ENCODE results near the gene CGB3. TPM values are rescaled to one million over a fixed set of nuclear protein-coding genes. Genes with fewer than 3 reads are reported as not detected.

The CGB3 gene
- total RNA-seq, 4 donors from 2014 or later = not detected

DNA sequence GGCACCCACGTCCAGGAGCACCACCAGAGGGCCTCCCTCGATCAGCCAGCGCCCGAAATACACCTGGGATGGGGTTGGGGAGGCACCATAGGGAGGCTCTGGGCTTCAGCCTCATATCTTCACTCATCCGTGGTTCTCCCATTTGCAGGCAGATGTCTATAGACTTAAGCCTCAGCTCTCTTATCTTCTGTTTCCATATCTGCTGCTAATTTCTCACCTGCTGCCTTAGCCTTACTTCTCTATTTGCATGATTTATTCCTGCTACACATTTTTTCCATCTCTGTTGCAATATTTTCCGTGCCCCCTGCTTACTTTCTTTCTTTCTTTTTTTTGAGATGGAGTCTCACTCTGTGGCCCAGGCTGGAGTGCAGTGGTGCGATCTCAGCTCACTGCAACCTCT lies 36.8 kb downstream of the CGB3 start:
- WGBS, 2 donors (ENCODE audit: low coverage in 1 of 2) = 77 to 96% methylated on average over 3 to 5 of the region's 7 CpGs
- ATAC-seq = no peak

DNA sequence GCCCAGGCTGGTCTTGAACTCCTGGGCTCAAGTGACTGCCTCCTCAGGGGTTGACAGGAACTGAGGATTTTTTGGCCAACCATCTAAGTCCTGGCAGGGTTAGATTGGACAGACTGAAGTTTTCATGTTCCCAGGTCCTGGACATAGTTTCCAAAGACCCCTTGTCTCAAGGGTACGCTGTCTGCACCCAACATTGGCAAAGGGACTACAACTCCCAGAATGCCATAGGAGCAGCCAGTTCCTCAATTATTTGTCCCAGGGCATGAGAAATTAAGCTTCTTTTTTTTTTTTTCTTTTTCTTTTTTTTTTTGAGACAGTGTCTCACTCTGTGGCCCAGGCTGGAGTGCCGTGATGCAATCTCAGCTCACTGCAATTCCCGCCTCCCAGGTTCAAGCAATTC lies 37.9 kb downstream of the CGB3 start:
- TF ChIP-seq POLR2A (IDR thresholded peaks at IDR 0.05) = no peak
- TF ChIP-seq EP300 (IDR thresholded peaks at IDR 0.05) = no peak
- no peak for TF ChIP-seq POLR2AphosphoS5 (IDR thresholded peaks at IDR 0.05)
- TF ChIP-seq, protein P1, sequence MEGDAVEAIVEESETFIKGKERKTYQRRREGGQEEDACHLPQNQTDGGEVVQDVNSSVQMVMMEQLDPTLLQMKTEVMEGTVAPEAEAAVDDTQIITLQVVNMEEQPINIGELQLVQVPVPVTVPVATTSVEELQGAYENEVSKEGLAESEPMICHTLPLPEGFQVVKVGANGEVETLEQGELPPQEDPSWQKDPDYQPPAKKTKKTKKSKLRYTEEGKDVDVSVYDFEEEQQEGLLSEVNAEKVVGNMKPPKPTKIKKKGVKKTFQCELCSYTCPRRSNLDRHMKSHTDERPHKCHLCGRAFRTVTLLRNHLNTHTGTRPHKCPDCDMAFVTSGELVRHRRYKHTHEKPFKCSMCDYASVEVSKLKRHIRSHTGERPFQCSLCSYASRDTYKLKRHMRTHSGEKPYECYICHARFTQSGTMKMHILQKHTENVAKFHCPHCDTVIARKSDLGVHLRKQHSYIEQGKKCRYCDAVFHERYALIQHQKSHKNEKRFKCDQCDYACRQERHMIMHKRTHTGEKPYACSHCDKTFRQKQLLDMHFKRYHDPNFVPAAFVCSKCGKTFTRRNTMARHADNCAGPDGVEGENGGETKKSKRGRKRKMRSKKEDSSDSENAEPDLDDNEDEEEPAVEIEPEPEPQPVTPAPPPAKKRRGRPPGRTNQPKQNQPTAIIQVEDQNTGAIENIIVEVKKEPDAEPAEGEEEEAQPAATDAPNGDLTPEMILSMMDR (IDR thresholded peaks at IDR 0.05) = no peak
- Histone ChIP-seq H3K4me1 (peaks cover 0 to 17% (median 11%) of the 10 kb centered on the region in 3 donors), H3K4me3 (no peak overlapping the region), H3K36me3 (peaks cover 0 to 97% of the 10 kb centered on the region in 2 donors), H3K27me3 (no peaks in the 10 kb centered on the region), H3K9me3 (no peaks in the 10 kb centered on the region), H3K27ac (peak overlapping the region in 1 of 4 donors; percentile 19)
- ATAC-seq = no peak
- WGBS, 2 donors (ENCODE audit: low coverage in 1 of 2) = 100% methylated on average over 1 of the region's 3 CpGs

More for the DNA sequence above, 36.8 kb downstream of the CGB3 start:
- H3K27me3 ChIP-seq = no peaks in the 10 kb centered on the region
- no peak overlapping the region for H3K27ac ChIP-seq
- peaks cover 0 to 86% of the 10 kb centered on the region in 2 donors for H3K36me3 ChIP-seq
- H3K9me3 ChIP-seq = no peaks in the 10 kb centered on the region
- H3K4me3 ChIP-seq = no peak overlapping the region
- H3K4me1 ChIP-seq = peaks cover 0 to 27% (median 21%) of the 10 kb centered on the region in 3 donors
- TF ChIP-seq POLR2A (IDR thresholded peaks at IDR 0.05) = no peak

GRCh38 chr19:48985711-48986110 lies 38.4 kb downstream of the CGB3 start:
- H3K36me3 ChIP-seq = peaks cover 0 to 97% of the 10 kb centered on the region in 2 donors
- no peak overlapping the region for H3K4me3 ChIP-seq
- peaks cover 0 to 12% (median 6%) of the 10 kb centered on the region in 3 donors for H3K4me1 ChIP-seq
- TF ChIP-seq POLR2AphosphoS5 (IDR thresholded peaks at IDR 0.05) = no peak
- TF ChIP-seq, protein P1 (IDR thresholded peaks at IDR 0.05) = no peak
- no peak for TF ChIP-seq EP300 (IDR thresholded peaks at IDR 0.05)
- TF ChIP-seq POLR2A (IDR thresholded peaks at IDR 0.05) = no peak
- H3K27me3 ChIP-seq = no peaks in the 10 kb centered on the region
- 100% methylated on average over 4 of the region's 13 CpGs; no CpG with 5 or more reads in 1 of the 2 donors for WGBS, 2 donors (ENCODE audit: low coverage in 1 of 2)
- no peak for ATAC-seq
- peak overlapping the region in 1 of 4 donors; percentile 19 for H3K27ac ChIP-seq
- no peaks in the 10 kb centered on the region for H3K9me3 ChIP-seq

DNA sequence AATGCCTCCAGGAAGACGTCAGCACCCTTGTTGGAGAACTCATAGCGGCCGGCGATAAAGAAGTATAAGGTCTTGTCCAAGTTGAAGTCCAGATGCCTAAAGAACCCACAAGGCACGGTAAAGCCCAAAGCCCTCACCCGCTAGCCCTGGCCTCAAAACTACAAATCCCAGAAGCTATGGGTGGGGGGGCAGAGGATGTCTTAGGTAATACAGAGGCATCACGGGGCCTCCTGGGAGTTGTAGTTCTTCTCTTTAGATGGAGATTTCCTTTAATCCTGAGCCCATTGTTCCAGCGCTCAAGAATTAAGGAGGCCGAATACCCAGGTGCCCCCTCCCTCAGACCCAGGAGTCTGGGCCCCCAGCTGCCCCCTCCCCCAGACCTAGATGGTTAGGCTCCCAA lies 41.9 kb downstream of the CGB3 start:
- Histone ChIP-seq H3K36me3 (peaks cover 0 to 84% of the 10 kb centered on the region in 2 donors), H3K27ac (no peak overlapping the region), H3K9me3 (no peaks in the 10 kb centered on the region), H3K27me3 (no peaks in the 10 kb centered on the region), H3K4me1 (peaks cover 0 to 23% (median 4%) of the 10 kb centered on the region in 3 donors), H3K4me3 (no peak overlapping the region)
- no peak for ATAC-seq
- TF ChIP-seq EP300 (IDR thresholded peaks at IDR 0.05) = no peak
- TF ChIP-seq POLR2AphosphoS5 (IDR thresholded peaks at IDR 0.05) = no peak
- TF ChIP-seq, protein P1 (IDR thresholded peaks at IDR 0.05) = no peak
- TF ChIP-seq POLR2A (IDR thresholded peaks at IDR 0.05) = no peak
- 74% methylated on average over 6 of the region's 9 CpGs; no CpG with 5 or more reads in 1 of the 2 donors for WGBS, 2 donors (ENCODE audit: low coverage in 1 of 2)

DNA sequence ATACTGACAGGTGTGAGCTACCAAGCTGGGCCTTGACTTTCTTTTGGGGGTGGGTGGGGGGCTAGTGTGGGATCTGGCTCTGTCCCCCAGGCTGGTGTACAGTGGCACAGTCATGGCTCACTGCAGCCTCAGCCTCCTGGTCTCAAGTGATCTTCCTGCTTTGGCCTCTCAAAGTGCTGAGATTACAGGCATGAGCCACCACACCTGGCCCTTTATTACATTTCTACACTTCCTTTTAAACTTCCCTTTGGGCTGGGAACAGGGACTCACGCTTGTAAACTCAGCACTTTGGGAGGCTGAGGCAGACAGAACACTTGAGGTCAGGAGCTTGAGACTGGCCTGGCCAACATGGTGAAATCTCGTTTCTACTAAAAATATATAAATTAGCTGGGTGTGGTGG lies 47.1 kb downstream of the CGB3 start:
- Histone ChIP-seq H3K36me3 (peaks cover 0 to 77% of the 10 kb centered on the region in 2 donors), H3K4me3 (no peak overlapping the region), H3K27ac (peak overlapping the region in 2 of 4 donors; percentile 11 to 85), H3K27me3 (no peaks in the 10 kb centered on the region), H3K9me3 (no peaks in the 10 kb centered on the region), H3K4me1 (peaks cover 0 to 23% (median 4%) of the 10 kb centered on the region in 3 donors)
- no peak for ATAC-seq
- no peak for TF ChIP-seq POLR2AphosphoS5 (IDR thresholded peaks at IDR 0.05)
- no peak for TF ChIP-seq EP300 (IDR thresholded peaks at IDR 0.05)
- WGBS, 2 donors (ENCODE audit: low coverage in 1 of 2) = 72% methylated on average over 2 of the region's 2 CpGs; no CpG with 5 or more reads in 1 of the 2 donors
